ENCODE results near the gene RPS16.

RPS16 gene

GRCh38 chr19:39449116-39449797 is 13.5 kb upstream of the RPS16 start:
- FAIRE-seq (no peak), DNase-seq (ENCODE audit: low spot score) (no peak)

GRCh38 chr19:39448271-39448670 is 12.5 kb upstream of the RPS16 start:
- peak; percentile 65 for DNase-seq (ENCODE audit: low spot score)
- no peak for FAIRE-seq

DNA sequence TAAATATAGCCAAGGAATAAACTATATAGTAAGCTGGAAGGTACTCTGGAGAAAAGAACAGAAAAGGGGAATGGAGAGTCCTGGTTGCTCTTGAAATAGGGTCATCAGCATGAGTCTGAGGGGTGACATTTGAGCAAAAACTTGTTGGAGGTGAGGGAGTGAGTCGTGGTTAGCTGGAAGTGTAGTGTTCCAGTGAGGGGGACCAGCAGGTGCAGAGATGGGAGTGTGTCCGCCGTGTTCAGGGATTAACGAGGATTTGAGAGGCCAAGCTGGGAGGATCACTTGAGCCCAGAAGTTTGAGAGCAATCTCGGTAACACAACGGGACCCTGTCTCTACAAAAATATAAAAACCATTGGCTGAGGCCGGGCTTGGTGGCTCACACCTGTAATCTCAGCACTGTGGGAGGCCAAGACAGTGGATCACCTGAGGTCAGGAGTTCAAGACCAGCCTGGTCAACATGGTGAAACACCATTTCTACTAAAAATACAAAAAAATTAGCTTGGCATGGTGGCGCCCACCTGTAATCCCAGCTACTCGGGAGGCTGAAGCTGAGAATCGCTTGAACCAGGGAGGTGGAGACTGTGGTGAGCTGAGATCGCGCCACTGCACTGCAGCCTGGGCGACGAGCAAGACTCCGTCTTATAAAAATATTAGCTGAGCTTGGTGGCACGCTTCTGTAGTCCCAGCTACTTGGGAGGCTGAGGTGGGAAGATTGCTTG is 10.8 kb upstream of the RPS16 start:
- FAIRE-seq = no peak

GRCh38 chr19:39445196-39446111 is 9.7 kb upstream of the RPS16 start, which contains the start of gene SUPT5H:
Gene SUPT5H (plus strand): TSS chr19:39445582. CDS start chr19:39445891, 309 bp downstream.
- DNase-seq (ENCODE audit: low spot score) = peak; percentile 89
- peak; percentile 45 for FAIRE-seq

More for the DNA sequence above, 10.8 kb upstream of the RPS16 start:
- DNase-seq (ENCODE audit: low spot score) = no peak

GRCh38 chr19:39444598-39445195 is 8.9 kb upstream of the RPS16 start:
- FAIRE-seq = no peak
- DNase-seq (ENCODE audit: low spot score) = no peak

GRCh38 chr19:39438270-39438934 is 2.7 kb upstream of the RPS16 start:
- DNase-seq (ENCODE audit: low spot score) (peak; percentile 53), FAIRE-seq (no peak)

DNA sequence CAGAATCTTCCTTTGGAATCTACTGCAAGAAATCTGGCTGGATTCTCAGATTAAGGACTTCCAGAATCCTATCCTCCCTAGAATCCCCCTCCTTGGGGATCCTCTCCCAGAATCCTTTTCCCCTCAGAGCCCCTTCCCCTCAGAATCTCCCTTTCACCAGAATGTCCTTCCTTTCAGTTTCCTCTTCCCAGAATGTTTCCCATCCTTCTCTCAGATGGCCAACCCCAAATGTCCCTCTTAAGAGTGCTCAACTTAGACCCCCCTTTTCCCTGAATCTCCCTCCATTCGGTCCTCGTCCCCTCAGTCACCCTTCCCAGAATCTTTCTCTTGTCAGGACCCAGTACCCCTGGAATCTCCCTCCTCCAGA is 584 bp upstream of the RPS16 start:
- FAIRE-seq (no peak), DNase-seq (ENCODE audit: low spot score) (no peak)

DNA sequence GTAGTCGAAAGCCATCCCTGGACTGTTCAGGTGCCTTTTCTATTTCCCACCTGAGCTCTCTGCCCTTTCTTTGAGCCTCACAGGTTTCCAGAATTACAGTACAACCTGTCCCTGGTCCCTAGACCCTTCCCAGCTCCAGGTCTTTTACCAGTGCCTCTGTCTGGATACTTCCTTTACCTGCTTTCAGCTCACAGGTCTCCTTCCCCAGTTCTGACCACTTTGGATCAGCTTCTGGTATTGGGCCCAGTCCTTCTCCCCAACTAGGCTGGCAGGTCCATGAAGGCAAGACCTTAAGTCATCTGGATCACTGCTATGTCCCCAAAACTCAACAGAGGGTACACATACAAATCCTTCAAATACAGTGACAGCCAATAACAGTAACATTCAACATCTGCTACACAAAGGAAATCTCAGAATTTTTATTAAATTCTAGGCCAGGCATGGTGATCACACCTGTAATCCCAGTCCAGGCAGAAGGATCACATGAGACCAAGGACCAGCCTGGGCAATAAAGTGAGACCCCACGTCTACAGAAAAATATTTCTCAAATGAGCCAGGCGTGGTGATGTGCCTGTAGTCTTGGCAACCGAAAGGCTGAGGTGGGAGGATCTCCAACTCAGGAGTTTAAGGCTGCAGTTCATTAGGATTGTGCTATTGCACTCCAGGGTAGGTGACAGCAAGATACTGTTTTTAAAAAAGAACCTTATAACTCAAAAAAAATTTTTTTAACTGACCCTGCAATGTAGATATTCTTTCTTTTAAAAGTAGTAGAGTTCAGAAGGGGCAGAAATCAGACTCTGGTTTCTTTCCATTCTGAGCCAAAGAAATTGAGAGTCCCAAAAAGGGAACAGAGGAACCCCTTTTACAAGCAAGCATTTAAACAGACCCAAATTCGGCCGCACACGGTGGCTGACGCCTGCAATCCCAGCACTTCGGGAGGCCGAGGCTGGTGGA is 1.3 kb downstream of the RPS16 start:
- FAIRE-seq (no peak), DNase-seq (ENCODE audit: low spot score) (peak; percentile 23)

DNA sequence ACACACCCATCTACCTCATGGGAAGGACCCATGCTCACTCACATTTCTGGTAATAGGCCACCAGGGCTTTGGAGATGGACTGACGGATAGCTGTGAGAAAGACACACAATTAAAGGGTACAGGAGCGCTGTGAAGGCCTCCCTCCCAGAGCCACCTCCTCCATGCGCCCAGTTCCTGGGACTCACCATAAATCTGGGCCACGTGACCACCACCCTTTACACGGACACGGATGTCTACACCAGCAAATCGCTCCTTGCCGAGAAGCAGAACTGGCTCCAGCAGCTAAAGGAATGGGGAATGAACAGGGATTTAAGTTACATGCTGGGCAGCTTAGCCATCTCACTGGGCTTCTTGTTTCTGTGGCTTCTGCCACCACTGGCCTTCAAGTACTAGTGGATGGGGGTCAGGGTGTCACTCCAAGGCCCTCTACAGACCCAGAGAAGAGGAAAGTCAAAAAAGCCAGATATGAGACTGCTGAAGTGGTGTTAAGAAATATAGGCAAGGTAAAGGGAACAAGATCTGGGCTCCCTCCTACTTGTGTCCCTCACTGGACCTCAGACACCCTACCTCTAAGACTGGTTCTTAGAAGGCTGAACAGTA is 2.2 kb downstream of the RPS16 start:
- no peak for FAIRE-seq
- DNase-seq (ENCODE audit: low spot score) = no peak

GRCh38 chr19:39432677-39433025 is 3.1 kb downstream of the RPS16 start:
- FAIRE-seq (no peak), DNase-seq (ENCODE audit: low spot score) (no peak)

DNA sequence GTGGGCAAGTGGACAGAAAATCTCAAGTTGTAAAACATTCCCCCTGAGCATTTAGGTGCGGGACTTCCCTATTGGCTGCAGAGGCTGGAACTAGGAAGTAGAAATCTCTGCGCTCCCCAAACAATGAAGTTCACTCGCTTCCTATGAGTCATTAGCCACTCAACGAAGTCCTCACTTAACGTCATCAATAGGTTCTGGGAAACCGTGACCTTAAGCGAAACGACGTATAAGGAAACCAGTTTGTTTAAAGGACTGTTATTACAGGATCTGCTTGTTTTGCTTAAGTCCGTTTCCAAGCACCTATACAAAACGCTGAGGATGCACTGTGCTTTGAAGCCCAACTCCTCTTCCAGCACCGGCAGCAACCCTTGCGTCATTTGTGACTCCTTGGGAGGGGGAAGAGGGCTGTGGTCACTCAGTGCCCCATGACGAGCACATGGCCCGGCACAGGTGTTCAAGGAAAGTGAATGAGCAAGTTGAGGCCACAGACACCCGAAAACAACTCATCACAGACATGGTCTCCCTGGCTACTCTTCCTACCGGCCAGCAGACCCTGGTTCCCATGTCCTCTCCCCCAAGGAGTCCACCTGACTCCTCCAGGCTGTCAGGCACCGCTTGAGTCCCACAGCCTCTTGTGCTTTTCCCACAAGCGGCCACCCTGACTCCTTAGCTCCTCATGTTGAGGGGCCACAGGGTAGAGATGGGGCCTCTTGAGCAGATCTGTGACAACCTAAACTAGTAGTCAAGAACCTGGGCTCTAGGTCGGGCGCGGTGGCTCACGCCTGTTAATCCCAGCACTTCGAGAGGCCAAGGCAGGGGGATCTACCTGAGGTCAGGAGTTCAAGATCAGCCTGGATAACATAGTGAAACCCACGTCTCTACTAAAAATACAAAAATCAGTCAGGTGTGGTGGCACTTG is 4.8 kb downstream of the RPS16 start:
- DNase-seq (ENCODE audit: low spot score) (peak; percentile 86), FAIRE-seq (peak; percentile 71)

GRCh38 chr19:39428283-39429112 is 7.3 kb downstream of the RPS16 start:
- DNase-seq (ENCODE audit: low spot score) (peak; percentile 56), FAIRE-seq (no peak)

DNA sequence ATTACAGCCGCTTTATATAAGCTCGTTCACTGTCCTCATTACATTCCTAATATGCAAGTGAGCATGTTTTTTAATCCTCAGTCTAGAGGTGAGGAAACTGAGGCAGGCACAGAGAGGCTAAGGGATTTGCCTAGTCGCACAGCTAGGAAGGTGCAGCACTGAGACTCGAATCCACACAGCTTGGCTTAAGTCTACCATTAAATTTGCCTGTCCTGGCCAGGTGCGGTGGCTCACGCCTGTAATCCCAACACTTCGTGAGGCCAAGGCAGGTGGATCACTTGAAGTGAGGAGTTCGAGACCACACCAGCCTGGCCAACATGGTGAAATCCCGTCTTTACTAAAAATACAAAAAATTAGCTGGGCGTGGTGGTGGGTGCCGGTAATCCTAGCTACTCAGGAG is 8.0 kb downstream of the RPS16 start:
- DNase-seq (ENCODE audit: low spot score) = no peak

DNA sequence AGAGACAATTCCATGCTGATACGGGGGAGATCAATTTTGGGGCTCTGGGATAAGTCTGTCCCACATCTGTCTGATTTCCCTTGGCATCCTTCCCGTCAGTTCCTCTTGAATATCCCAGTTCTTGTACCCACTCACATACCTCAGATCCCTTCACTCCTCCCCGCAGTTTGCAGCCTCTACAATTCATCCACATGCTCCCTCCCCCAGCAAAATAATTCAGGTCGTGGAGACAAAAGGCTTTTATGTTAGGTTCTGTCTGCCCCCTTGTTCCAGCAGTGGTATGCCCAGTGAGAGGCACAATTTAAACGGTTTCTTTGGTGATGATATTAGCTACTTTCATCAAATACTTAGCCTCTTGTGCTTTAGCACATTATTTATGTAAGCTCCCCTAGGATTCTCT is 9.6 kb downstream of the RPS16 start:
- DNase-seq (ENCODE audit: low spot score) = no peak
- no peak for FAIRE-seq

More for the DNA sequence above, 8.0 kb downstream of the RPS16 start:
- no peak for FAIRE-seq

- FAIRE-seq = no peak
- DNase-seq (ENCODE audit: low spot score) = no peak
These were observed 10.0 kb downstream of the RPS16 start for GRCh38 chr19:39425744-39426143.

GRCh38 chr19:39424934-39425333 is 10.8 kb downstream of the RPS16 start:
- DNase-seq (ENCODE audit: low spot score) = no peak
- no peak for FAIRE-seq

- DNase-seq (ENCODE audit: low spot score) (no peak), FAIRE-seq (no peak)
These were observed 12.3 kb downstream of the RPS16 start for GRCh38 chr19:39423258-39424086.

All from RCC 7860 (cell line).